MM.1S (cell line): ENCODE results near the gene SNRPA1.

Experiments
- DNase-seq: peaks from one replicate; pipeline ENCODE4 v3.0.0-alpha.2; 2015
- H2AFZ ChIP-seq: fragments of 300-600 bp; sonication (generic); 2 replicates; pipeline ENCODE4 v1.6.0; 2016; ENCODE audit warnings: antibody characterized with exemption, low read length
- H3F3A ChIP-seq: fragments of 300-600 bp; sonication (generic); 2 replicates; pipeline ENCODE4 v1.6.1; 2016; ENCODE audit warnings: mild to moderate bottlenecking, antibody characterized with exemption, low read length, moderate library complexity, mixed read lengths; ENCODE audit not compliant: insufficient read depth
- H3K27ac ChIP-seq: fragments of 300-600 bp; sonication (generic); 2 replicates; pipeline ENCODE4 v1.5.1; 2016; ENCODE audit warnings: mild to moderate bottlenecking, low read length
- H3K27me3 ChIP-seq: fragments of 300-600 bp; sonication (generic); replicated peaks from 2 replicates; pipeline ENCODE4 v1.6.0; 2016; ENCODE audit warnings: low read length; ENCODE audit not compliant: insufficient read depth
- H3K36me3 ChIP-seq: fragments of 300-600 bp; sonication (generic); replicated peaks from 2 replicates; pipeline ENCODE4 v1.6.1; 2016; ENCODE audit warnings: mild to moderate bottlenecking, low read length, mixed read lengths; ENCODE audit not compliant: insufficient read depth
- H3K4me1 ChIP-seq: fragments of 300-600 bp; sonication (generic); 2 replicates; pipeline ENCODE4 v1.6.1; 2016; ENCODE audit warnings: low read length, mixed read lengths
- H3K4me2 ChIP-seq: fragments of 300-600 bp; sonication (generic); 2 replicates; pipeline ENCODE4 v1.6.0; 2016; ENCODE audit warnings: low read depth, low read length
- H3K4me3 ChIP-seq: fragments of 300-600 bp; sonication (generic); 2 replicates; pipeline ENCODE4 v1.5.1; 2016; ENCODE audit warnings: low read length, mixed read lengths
- H3K79me2 ChIP-seq: fragments of 300-600 bp; sonication (generic); 2 replicates; pipeline ENCODE4 v1.6.1; 2016; ENCODE audit warnings: mixed run types, low read length, mixed read lengths
- H3K9ac ChIP-seq: fragments of 300-600 bp; sonication (generic); 2 replicates; pipeline ENCODE4 v1.6.1; 2016; ENCODE audit warnings: low read length, mixed read lengths
- H3K9me2 ChIP-seq: fragments of 300-600 bp; sonication (generic); replicated peaks from 2 replicates; pipeline ENCODE4 v1.6.1; 2016; ENCODE audit warnings: mild to moderate bottlenecking, low read length, mixed read lengths; ENCODE audit not compliant: insufficient read depth
- H3K9me3 ChIP-seq: fragments of 300-600 bp; sonication (generic); replicated peaks from 2 replicates; pipeline ENCODE4 v1.6.1; 2016; ENCODE audit warnings: mild to moderate bottlenecking, low read length, mixed read lengths; ENCODE audit not compliant: insufficient read depth
- H4K20me1 ChIP-seq: fragments of 300-600 bp; sonication (generic); 2 replicates; pipeline ENCODE4 v1.6.1; 2016; ENCODE audit warnings: mild to moderate bottlenecking, low read length, moderate library complexity, mixed read lengths; ENCODE audit not compliant: insufficient read depth
- CTCF ChIP-seq: fragments of 300-600 bp; sonication (generic); IDR thresholded peaks from 2 replicates; pipeline ENCODE4 v1.5.1; 2016; ENCODE audit warnings: antibody characterized with exemption, low read length, mixed read lengths
- EZH2 ChIP-seq: fragments of 300-600 bp; sonication (generic); optimal IDR thresholded peaks from 2 replicates; pipeline ENCODE3; 2017; ENCODE audit warnings: low read depth, mild to moderate bottlenecking, antibody characterized with exemption, low read length, mixed read lengths
- EZH2phosphoT487 ChIP-seq: fragments of 300-600 bp; sonication (generic); IDR thresholded peaks from 2 replicates; pipeline ENCODE4 v1.6.1; 2018; ENCODE audit warnings: antibody characterized with exemption, low read length

Gene SNRPA1

GRCh38 chr15:101318147-101318819 lies 23.2 kb upstream of the SNRPA1 start:
- H3K27ac ChIP-seq, result no peak overlapping the region
- TF ChIP-seq EZH2 (no peak), EZH2phosphoT487 (no peak), CTCF (no peak)
- H3K4me1 ChIP-seq, result no peaks in the 10 kb centered on the region
- H3K36me3 ChIP-seq, result no peaks in the 10 kb centered on the region
- no peak overlapping the region for H3K4me3 ChIP-seq
- no peaks in the 10 kb centered on the region for H3K79me2 ChIP-seq
- H2AFZ ChIP-seq, result no peak overlapping the region
- no peaks in the 10 kb centered on the region for H3F3A ChIP-seq
- H3K9me2 ChIP-seq, result no peaks in the 10 kb centered on the region
- peaks cover 49% of the 10 kb centered on the region for H3K27me3 ChIP-seq
- no peaks in the 10 kb centered on the region for H4K20me1 ChIP-seq
- H3K9ac ChIP-seq, result no peak overlapping the region
- no peak for DNase-seq
- H3K4me2 ChIP-seq, result no peak overlapping the region
- H3K9me3 ChIP-seq, result no peaks in the 10 kb centered on the region

DNA sequence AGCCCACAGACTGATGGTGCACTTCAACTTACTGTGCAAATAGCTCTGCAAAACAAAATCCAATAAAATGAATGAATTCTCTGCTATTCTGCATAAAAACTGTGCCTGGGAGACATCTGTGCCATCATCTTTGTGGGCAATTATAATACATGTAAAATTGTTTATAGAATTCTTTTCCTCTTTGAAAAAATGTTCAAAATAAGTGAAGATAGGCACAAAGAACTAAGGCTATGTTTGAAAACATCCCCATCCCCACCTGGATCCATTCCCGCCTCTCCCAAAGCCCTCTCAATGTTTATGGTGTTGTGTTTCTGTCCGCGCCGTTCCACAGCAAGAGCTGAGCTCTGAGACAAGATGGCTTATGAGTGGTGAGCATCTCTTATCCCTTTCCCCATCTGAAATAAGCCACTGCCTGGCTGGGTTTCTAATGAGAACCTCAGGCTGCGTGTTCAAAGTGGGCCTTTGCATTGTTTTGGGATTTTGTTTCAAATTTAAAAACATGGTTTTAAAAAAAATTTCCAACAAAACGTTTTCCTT lies 22.4 kb upstream of the SNRPA1 start:
- TF ChIP-seq CTCF (no peak), EZH2phosphoT487 (no peak), EZH2 (no peak)
- H3K9me2 ChIP-seq, result no peaks in the 10 kb centered on the region

DNA sequence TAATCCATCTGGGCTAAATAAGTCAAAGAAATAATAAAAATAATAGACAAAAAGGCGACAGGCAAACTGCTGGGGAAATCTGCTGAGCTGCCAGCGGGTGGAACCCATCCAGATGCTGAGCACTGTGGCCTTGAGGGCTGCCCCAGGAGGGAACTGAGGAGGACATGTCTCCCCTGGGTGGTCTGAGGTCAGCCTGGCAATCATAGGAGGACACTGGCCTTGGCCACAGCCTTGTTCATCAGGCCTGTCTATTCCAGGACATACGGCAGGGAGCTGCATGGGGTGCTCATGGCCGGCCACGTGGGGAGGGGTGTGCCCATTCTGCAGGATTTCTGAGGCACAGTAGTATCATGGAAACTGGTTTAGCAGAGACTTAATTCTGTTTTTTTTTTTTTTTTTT lies 21.5 kb upstream of the SNRPA1 start:
- Histone ChIP-seq H3K36me3 (no peaks in the 10 kb centered on the region), H3K4me3 (no peak overlapping the region), H3F3A (no peaks in the 10 kb centered on the region), H2AFZ (no peak overlapping the region), H3K9ac (no peak overlapping the region), H3K9me3 (no peaks in the 10 kb centered on the region), H3K27me3 (peaks cover 37% of the 10 kb centered on the region), H3K79me2 (no peaks in the 10 kb centered on the region), H3K9me2 (no peaks in the 10 kb centered on the region), H3K4me2 (no peak overlapping the region), H3K27ac (no peak overlapping the region), H4K20me1 (no peaks in the 10 kb centered on the region), H3K4me1 (no peaks in the 10 kb centered on the region)
- no peak for DNase-seq
- TF ChIP-seq EZH2 (no peak), CTCF (no peak), EZH2phosphoT487 (no peak)

More for the DNA sequence above, 22.4 kb upstream of the SNRPA1 start:
- Histone ChIP-seq H3K4me3 (no peak overlapping the region), H3K27me3 (peaks cover 46% of the 10 kb centered on the region), H3F3A (no peaks in the 10 kb centered on the region), H3K36me3 (no peaks in the 10 kb centered on the region), H3K9ac (no peak overlapping the region), H4K20me1 (no peaks in the 10 kb centered on the region), H2AFZ (no peak overlapping the region), H3K9me3 (no peaks in the 10 kb centered on the region), H3K4me1 (no peaks in the 10 kb centered on the region), H3K27ac (no peak overlapping the region), H3K4me2 (no peak overlapping the region), H3K79me2 (no peaks in the 10 kb centered on the region)
- no peak for DNase-seq
